ENCODE measurements around the gene CLEC17A.

GRCh38 chr19:14577885-14578427, 4.9 kb upstream of the CLEC17A start:
- TF ChIP-seq POLR2A (IDR thresholded peaks at IDR 0.05) (no peak), CTCF (IDR thresholded peaks at IDR 0.05) (no peak), EP300 (IDR thresholded peaks at IDR 0.05) (no peak)
